Chondrocyte (in vitro differentiated cells): ENCODE data around the gene MUC5AC. TPM values are rescaled to one million over a fixed set of nuclear protein-coding genes. Genes with fewer than 3 reads are reported as not detected.
A peak's percentile ranks its signal among the peaks of the same experiment; 100 is the strongest.

Source experiments
- DNase-seq: peaks from one replicate; pipeline ENCODE4 v3.0.0; 2021; ENCODE audit warnings: mixed read lengths, low spot score
- H3K27ac Mint-ChIP-seq: one replicate; pipeline ENCODE4 v1.8.0; 2021; ENCODE audit warnings: mild to moderate bottlenecking, moderate library complexity, mixed read lengths; ENCODE audit not compliant: unreplicated experiment
- H3K27me3 Mint-ChIP-seq: 2 replicates; pipeline ENCODE4 v1.8.0; 2021; ENCODE audit warnings: low read depth, mixed read lengths
- H3K36me3 Mint-ChIP-seq: 2 replicates; pipeline ENCODE4 v1.8.0; 2021; ENCODE audit warnings: low read depth, mixed read lengths
- H3K4me1 Mint-ChIP-seq: 2 replicates; pipeline ENCODE4 v1.8.0; 2021; ENCODE audit warnings: low read depth, mild to moderate bottlenecking, mixed read lengths
- H3K4me3 Mint-ChIP-seq: one replicate; pipeline ENCODE4 v1.8.0; 2021; ENCODE audit warnings: mild to moderate bottlenecking, moderate library complexity, mixed read lengths; ENCODE audit not compliant: unreplicated experiment
- H3K9me3 Mint-ChIP-seq: 2 replicates; pipeline ENCODE4 v1.8.0; 2021; ENCODE audit warnings: low read depth, mixed read lengths
- total RNA-seq: library from RNA; stranded (reverse); gene quantifications from 3 replicates; pipeline ENCODE4 v1.2.1, GENCODE V29; 2021
- TF ChIP-seq, protein P1 (sequence below): fragments of 200-600 bp; sonication (generic); IDR thresholded peaks from 2 replicates; pipeline ENCODE4 v1.5.0; 2021; ENCODE audit warnings: antibody characterized with exemption, mild to moderate bottlenecking, moderate library complexity

Gene MUC5AC
- total RNA-seq, 1 donor from 2014 or later: not detected

DNA sequence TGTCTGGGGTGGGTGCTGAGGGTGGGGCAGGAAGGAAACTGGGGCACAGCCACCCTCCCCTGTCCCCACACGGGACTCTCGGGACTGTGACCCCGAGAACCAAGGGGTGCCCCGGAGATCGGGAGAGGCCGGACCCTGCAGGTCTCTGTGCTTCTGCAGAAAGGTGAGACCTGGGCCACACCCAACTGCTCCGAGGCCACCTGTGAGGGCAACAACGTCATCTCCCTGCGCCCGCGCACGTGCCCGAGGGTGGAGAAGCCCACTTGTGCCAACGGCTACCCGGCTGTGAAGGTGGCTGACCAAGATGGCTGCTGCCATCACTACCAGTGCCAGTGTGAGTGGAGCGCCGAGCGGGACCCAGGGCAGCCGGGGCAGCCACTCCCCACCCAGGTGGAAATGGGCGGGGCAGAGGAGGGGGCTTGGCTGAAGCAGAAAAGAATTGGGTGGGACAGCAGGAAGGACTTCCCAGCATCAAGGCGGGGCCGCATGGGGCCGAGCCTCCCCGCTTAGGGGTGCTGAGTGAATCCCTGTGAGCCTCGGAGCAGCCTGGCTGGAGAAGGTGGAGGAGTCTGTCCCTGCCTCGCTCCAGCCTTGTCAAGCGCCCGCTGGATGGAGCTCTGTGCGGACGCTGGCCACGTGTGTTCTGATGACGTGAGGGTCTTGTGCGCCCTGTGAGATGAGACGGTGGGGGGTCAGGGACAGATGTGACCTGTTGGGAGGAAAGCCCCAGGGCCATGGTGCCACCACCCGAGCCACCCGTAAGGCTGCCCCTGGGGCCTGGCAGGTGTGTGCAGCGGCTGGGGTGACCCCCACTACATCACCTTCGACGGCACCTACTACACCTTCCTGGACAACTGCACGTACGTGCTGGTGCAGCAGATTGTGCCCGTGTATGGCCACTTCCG, 35.8 kb downstream of the MUC5AC start:
- Mint-ChIP-seq H3K27ac (no peak overlapping the region), H3K9me3 (no peaks in the 10 kb centered on the region), H3K36me3 (no peaks in the 10 kb centered on the region), H3K4me3 (no peak overlapping the region), H3K4me1 (no peaks in the 10 kb centered on the region), H3K27me3 (no peaks in the 10 kb centered on the region)
- TF ChIP-seq, protein P1, sequence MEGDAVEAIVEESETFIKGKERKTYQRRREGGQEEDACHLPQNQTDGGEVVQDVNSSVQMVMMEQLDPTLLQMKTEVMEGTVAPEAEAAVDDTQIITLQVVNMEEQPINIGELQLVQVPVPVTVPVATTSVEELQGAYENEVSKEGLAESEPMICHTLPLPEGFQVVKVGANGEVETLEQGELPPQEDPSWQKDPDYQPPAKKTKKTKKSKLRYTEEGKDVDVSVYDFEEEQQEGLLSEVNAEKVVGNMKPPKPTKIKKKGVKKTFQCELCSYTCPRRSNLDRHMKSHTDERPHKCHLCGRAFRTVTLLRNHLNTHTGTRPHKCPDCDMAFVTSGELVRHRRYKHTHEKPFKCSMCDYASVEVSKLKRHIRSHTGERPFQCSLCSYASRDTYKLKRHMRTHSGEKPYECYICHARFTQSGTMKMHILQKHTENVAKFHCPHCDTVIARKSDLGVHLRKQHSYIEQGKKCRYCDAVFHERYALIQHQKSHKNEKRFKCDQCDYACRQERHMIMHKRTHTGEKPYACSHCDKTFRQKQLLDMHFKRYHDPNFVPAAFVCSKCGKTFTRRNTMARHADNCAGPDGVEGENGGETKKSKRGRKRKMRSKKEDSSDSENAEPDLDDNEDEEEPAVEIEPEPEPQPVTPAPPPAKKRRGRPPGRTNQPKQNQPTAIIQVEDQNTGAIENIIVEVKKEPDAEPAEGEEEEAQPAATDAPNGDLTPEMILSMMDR: no peak
- DNase-seq: peak; percentile 91

DNA sequence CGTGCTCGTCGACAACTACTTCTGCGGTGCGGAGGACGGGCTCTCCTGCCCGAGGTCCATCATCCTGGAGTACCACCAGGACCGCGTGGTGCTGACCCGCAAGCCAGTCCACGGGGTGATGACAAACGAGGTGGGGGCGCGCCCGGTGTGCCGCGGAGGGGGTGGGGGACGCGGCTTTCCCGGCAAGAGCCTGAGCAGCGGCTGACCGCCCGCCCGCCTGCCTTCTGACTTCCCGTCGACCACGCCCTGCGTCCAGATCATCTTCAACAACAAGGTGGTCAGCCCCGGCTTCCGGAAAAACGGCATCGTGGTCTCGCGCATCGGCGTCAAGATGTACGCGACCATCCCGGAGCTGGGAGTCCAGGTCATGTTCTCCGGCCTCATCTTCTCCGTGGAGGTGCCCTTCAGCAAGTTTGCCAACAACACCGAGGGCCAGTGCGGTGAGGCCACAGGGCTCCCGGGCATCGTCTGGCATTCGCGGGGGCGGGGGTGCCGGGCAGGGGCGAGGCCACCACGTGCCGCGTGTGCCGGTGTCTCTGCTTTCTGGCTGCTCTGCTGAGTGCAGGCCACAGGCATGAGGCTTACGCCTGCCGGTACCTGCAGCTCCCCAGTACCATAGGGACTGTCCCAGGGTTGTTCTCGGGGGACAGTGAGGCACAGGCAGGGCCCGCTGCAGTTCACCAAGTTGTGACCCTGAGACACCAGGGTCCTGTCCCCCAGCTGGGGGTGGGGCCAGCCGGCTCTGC, 36.7 kb downstream of the MUC5AC start:
- DNase-seq: no peak
- Mint-ChIP-seq H3K27ac (no peak overlapping the region), H3K4me1 (no peaks in the 10 kb centered on the region), H3K4me3 (no peak overlapping the region), H3K36me3 (no peaks in the 10 kb centered on the region), H3K9me3 (no peaks in the 10 kb centered on the region), H3K27me3 (no peaks in the 10 kb centered on the region)
- TF ChIP-seq, protein P1: no peak

DNA sequence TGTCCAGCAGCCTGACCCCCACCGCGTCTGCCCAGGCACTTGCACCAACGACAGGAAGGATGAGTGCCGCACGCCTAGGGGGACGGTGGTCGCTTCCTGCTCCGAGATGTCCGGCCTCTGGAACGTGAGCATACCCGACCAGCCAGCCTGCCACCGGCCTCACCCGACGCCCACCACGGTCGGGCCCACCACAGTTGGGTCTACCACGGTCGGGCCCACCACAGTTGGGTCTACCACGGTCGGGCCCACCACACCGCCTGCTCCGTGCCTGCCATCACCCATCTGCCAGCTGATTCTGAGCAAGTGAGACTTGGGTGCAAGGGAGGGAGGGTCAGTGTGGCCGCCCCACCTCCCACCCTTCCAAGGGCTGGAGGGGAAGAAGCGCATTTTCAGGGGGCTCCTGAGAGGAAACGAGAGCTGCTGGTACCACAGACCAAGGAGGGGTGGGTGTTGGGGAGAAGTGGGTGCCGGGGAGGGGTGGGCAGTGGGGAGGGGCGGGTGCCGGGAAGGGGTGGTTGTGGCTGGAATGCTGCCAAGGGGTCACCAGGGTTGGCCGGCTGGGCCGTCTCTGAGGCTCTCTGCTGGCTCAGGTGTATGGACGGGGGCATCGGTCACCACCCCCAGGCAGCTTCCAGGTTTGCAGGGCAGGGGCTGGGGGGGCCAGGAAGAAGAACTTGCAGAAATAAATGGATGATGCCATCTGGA, 37.4 kb downstream of the MUC5AC start:
- H3K9me3 Mint-ChIP-seq: no peaks in the 10 kb centered on the region
- no peaks in the 10 kb centered on the region for H3K4me1 Mint-ChIP-seq
- TF ChIP-seq, protein P1: no peak

DNA sequence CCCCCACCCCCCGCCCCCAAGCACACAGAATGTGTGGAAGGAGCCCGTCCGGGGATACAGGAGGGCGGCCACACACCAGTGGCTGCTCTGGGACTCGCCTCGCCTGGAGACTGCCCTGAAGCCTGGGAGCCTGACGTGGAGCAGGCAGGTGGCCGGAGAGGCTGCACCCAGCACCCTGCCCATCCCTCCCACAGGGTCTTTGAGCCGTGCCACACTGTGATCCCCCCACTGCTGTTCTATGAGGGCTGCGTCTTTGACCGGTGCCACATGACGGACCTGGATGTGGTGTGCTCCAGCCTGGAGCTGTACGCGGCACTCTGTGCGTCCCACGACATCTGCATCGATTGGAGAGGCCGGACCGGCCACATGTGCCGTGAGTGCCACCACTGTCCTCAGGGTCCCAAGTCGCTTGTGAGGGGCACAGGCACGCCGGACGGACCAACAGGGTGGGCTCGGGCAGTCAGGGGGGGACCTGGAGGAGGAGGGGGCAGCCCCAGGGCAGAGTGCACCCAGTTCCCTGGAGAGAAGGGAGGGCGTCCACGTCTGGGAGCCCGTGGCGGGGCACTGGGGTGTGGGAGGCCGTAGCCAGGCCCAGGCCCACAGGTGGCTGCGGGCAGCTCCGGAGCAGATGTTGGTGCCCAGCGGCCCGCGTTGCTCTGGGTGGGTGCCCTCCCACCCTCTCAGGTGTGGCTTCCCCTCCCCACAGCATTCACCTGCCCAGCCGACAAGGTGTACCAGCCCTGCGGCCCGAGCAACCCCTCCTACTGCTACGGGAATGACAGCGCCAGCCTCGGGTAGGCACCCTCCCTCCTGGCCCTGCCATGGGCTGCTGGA, 38.1 kb downstream of the MUC5AC start:
- peak; percentile 87 for DNase-seq
- Mint-ChIP-seq H3K27ac (no peak overlapping the region), H3K36me3 (no peaks in the 10 kb centered on the region), H3K4me1 (no peaks in the 10 kb centered on the region), H3K9me3 (no peaks in the 10 kb centered on the region), H3K4me3 (no peak overlapping the region), H3K27me3 (no peaks in the 10 kb centered on the region)
- TF ChIP-seq, protein P1: no peak

More for the DNA sequence above, 37.4 kb downstream of the MUC5AC start:
- no peak overlapping the region for H3K27ac Mint-ChIP-seq
- H3K36me3 Mint-ChIP-seq: no peaks in the 10 kb centered on the region
- H3K4me3 Mint-ChIP-seq: no peak overlapping the region
- H3K27me3 Mint-ChIP-seq: no peaks in the 10 kb centered on the region
- peak; percentile 88 for DNase-seq
